Naive thymus-derived CD4-positive, alpha-beta T cell (primary cell): Measurements from ENCODE around the gene ARPC1A. TPM values are rescaled to one million over a fixed set of nuclear protein-coding genes. Genes with fewer than 3 reads are reported as not detected.
A peak's percentile ranks its signal among the peaks of the same experiment; 100 is the strongest.
"Not testable (repeated sequence)": the region's sequence is repeated elsewhere in the genome, so short reads cannot be mapped to it uniquely, and the experiment has no call there.

ENCODE experiments used
- ATAC-seq: fragments of 150-1000 bp; cut with Tn5 transposase; 2 replicates; pipeline ENCODE4 v1.10.0; 2021; ENCODE audit warnings: mild to moderate bottlenecking, moderate library complexity
- CTCF ChIA-PET: fragments of 350-600 bp; sonication (Branson Sonifier 250); formaldehyde crosslinking; loops from one replicate; lab custom pipeline; 2021; ENCODE audit warnings: antibody characterized with exemption; lab: Charles Lee
- POLR2A ChIA-PET: fragments of 350-600 bp; sonication (Branson Sonifier 250); formaldehyde crosslinking; loops from one replicate; lab custom pipeline; 2021; ENCODE audit warnings: antibody characterized with exemption, inconsistent platforms; lab: Charles Lee
- DNase-seq, 9 donors: peaks; one replicate each; pipeline versions ENCODE4 v3.0.0 to v3.0.0-alpha.2; 2020 to 2022; ENCODE audit warnings: mixed read lengths in 1 of 9
- H3K27ac ChIP-seq: one replicate; pipeline ENCODE4 v1.7.0; 2013; ENCODE audit warnings: mild to moderate bottlenecking, low read depth, low read length, moderate library complexity
- H3K27me3 ChIP-seq, 2 donors: one replicate each; pipeline ENCODE4 v1.7.0; 2013; ENCODE audit warnings: low read length in 2 of 2, mild to moderate bottlenecking in 2 of 2, moderate library complexity in 2 of 2; ENCODE audit not compliant: control insufficient read depth in 2 of 2, insufficient read depth in 2 of 2
- H3K36me3 ChIP-seq, 3 experiments: 1 replicate in 2 of 3; 2 replicates in 1 of 3; pipeline ENCODE4 v1.7.0; 2013; ENCODE audit warnings: low read length in 3 of 3, mild to moderate bottlenecking in 3 of 3, moderate library complexity in 1 of 3; ENCODE audit not compliant: insufficient read depth in 3 of 3, control insufficient read depth in 2 of 3
- H3K4me1 ChIP-seq, 2 donors: one replicate each; pipeline ENCODE4 v1.7.0; 2013; ENCODE audit warnings: low read length in 2 of 2, mild to moderate bottlenecking in 2 of 2, moderate library complexity in 1 of 2; ENCODE audit not compliant: control insufficient read depth in 2 of 2, insufficient read depth in 2 of 2
- H3K4me3 ChIP-seq: 2 replicates; pipeline ENCODE4 v1.7.0; 2013; ENCODE audit warnings: mild to moderate bottlenecking, low read length
- H3K9me3 ChIP-seq, 3 experiments: 1 replicate in 2 of 3; 2 replicates in 1 of 3; pipeline ENCODE4 v1.7.0; 2013; ENCODE audit warnings: low read length in 3 of 3; ENCODE audit not compliant: control insufficient read depth in 2 of 3
- H3K27ac Mint-ChIP-seq, 9 donors: one replicate each; pipeline ENCODE4 v1.8.0; 2020 to 2022; ENCODE audit warnings: mixed read lengths in 9 of 9, mild to moderate bottlenecking in 8 of 9, moderate library complexity in 5 of 9, inconsistent platforms in 2 of 9
- H3K27me3 Mint-ChIP-seq, 5 donors: one replicate each; pipeline ENCODE4 v1.8.0; 2021 to 2022; ENCODE audit warnings: mixed read lengths in 5 of 5, mild to moderate bottlenecking in 1 of 5
- H3K36me3 Mint-ChIP-seq, 5 donors: one replicate each; pipeline ENCODE4 v1.8.0; 2020 to 2022; ENCODE audit warnings: mixed read lengths in 5 of 5, mild to moderate bottlenecking in 3 of 5, inconsistent platforms in 1 of 5
- H3K4me1 Mint-ChIP-seq, 7 donors: one replicate each; pipeline ENCODE4 v1.8.0; 2020 to 2022; ENCODE audit warnings: mixed read lengths in 7 of 7, mild to moderate bottlenecking in 3 of 7, inconsistent platforms in 1 of 7
- H3K4me3 Mint-ChIP-seq, 10 donors: one replicate each; pipeline ENCODE4 v1.8.0; 2020 to 2022; ENCODE audit warnings: mild to moderate bottlenecking in 10 of 10, mixed read lengths in 10 of 10, moderate library complexity in 6 of 10, inconsistent platforms in 2 of 10
- H3K9me3 Mint-ChIP-seq, 11 donors: one replicate each; pipeline ENCODE4 v1.8.0; 2020 to 2022; ENCODE audit warnings: mixed read lengths in 11 of 11, mild to moderate bottlenecking in 4 of 11, inconsistent platforms in 1 of 11, moderate library complexity in 1 of 11
- intact Hi-C, 2 donors: fragments of 100-400 bp; cut with micrococcal nuclease; formaldehyde crosslinking; loops; one replicate each; pipeline ENCODE4 v1.15.1; 2023
- polyA plus RNA-seq, 2 donors: library from polyadenylated mRNA; unstranded; fragments of 300-500 nt; fragmentation: Illumina TruSeq; gene quantifications; one replicate each; pipeline ENCODE4 v1.2.3, GENCODE V29; 2021
- total RNA-seq, 6 experiments: library from RNA in 5 of 6; stranded (reverse) in 5 of 6; gene quantifications; 1 replicate in 5 of 6; 2 replicates in 1 of 6; pipeline ENCODE4 v1.2.3 and lab custom pipeline; 2021 to 2026

ARPC1A gene
- total and polyA plus RNA-seq, 7 experiments from 2014 or later: 28.1 to 101 (median 53.4) TPM

GRCh38 chr7:99385564-99385963, 59.9 kb downstream of the ARPC1A start:
- peaks cover 15 to 35% (median 30%) of the 10 kb centered on the region in 7 donors for H3K4me1 Mint-ChIP-seq
- ChIA-PET POLR2A (interaction anchor here (3.9 kb wide), 1 partner anchor 9 kb away, joined by 25 read pairs; no protein-coding TSS in a partner anchor), CTCF (interaction anchor here (1.0 to 1.1 kb wide), 2 partner anchors 19 to 21 kb away, joined by 3 to 4 read pairs; no protein-coding TSS in a partner anchor)
- ATAC-seq: no peak
- peaks cover 0 to 20% (median 4%) of the 10 kb centered on the region in 5 donors for H3K36me3 Mint-ChIP-seq
- intact Hi-C loops: no loop called here
- Histone ChIP-seq H3K36me3 (peaks cover 14 to 53% (median 27%) of the 10 kb centered on the region in 3 experiments), H3K27ac (peak overlapping the region; percentile 64), H3K27me3 (no peaks in the 10 kb centered on the region), H3K9me3 (no peaks in the 10 kb centered on the region), H3K4me1 (peaks cover 14 to 21% of the 10 kb centered on the region in 2 donors), H3K4me3 (no peak overlapping the region)
- DNase-seq: no peak
- H3K9me3 Mint-ChIP-seq: no peaks in the 10 kb centered on the region
- no peaks in the 10 kb centered on the region for H3K27me3 Mint-ChIP-seq
- no peak overlapping the region for H3K4me3 Mint-ChIP-seq
- H3K27ac Mint-ChIP-seq: peak overlapping the region in 4 of 9 donors; percentile 8 to 71 (median 36)

- Mint-ChIP-seq H3K9me3 (no peaks in the 10 kb centered on the region), H3K36me3 (peaks cover 0 to 22% (median 4%) of the 10 kb centered on the region in 5 donors), H3K4me1 (peaks cover 5 to 25% (median 20%) of the 10 kb centered on the region in 7 donors), H3K27ac (peak overlapping the region in 8 of 9 donors; percentile 42 to 92 (median 76)), H3K27me3 (no peaks in the 10 kb centered on the region), H3K4me3 (peak overlapping the region in 1 of 10 donors; percentile 29)
- peaks cover 23 to 64% (median 36%) of the 10 kb centered on the region in 3 experiments for H3K36me3 ChIP-seq
- H3K9me3 ChIP-seq: no peaks in the 10 kb centered on the region
- H3K4me1 ChIP-seq: peaks cover 4 to 11% of the 10 kb centered on the region in 2 donors
- intact Hi-C loops: loop anchor here (1.0 kb wide), 1 partner anchor 21 kb away; no protein-coding TSS in a partner anchor
- ATAC-seq: peak; percentile 83
- no peak overlapping the region for H3K4me3 ChIP-seq
- H3K27ac ChIP-seq: peak overlapping the region; percentile 22
- ChIA-PET CTCF (interaction anchor here (0.6 to 1.9 kb wide), 4 partner anchors 18 to 37 kb away, joined by 3 to 21 read pairs (median 4); no protein-coding TSS in a partner anchor), POLR2A (interaction anchor here (3.9 kb wide), 1 partner anchor 10 kb away, joined by 25 read pairs; no protein-coding TSS in a partner anchor)
- DNase-seq: peak in 6 of 9 donors; percentile 30 to 59 (median 51)
- H3K27me3 ChIP-seq: no peaks in the 10 kb centered on the region
Measured at GRCh38 chr7:99386584-99387238, 61.0 kb downstream of the ARPC1A start.

- not testable (repeated sequence) for H3K4me1 ChIP-seq, H3K27ac ChIP-seq, H3K4me3 ChIP-seq, H3K27me3 ChIP-seq, H3K4me3 Mint-ChIP-seq, DNase-seq, H3K27me3 Mint-ChIP-seq, H3K9me3 Mint-ChIP-seq, H3K9me3 ChIP-seq, ATAC-seq
- ChIA-PET CTCF (interaction anchor here (0.8 to 1.9 kb wide), 3 partner anchors 22 to 37 kb away, joined by 3 to 21 read pairs (median 3); no protein-coding TSS in a partner anchor), POLR2A (interaction anchor here (3.9 kb wide), 1 partner anchor 11 kb away, joined by 25 read pairs; no protein-coding TSS in a partner anchor)
- peaks cover 0 to 22% (median 4%) of the 10 kb centered on the region in 5 donors for H3K36me3 Mint-ChIP-seq
- H3K36me3 ChIP-seq: peaks cover 28 to 69% (median 37%) of the 10 kb centered on the region in 3 experiments
- intact Hi-C loops: loop anchor here (1.0 kb wide), 1 partner anchor 22 kb away; no protein-coding TSS in a partner anchor
- H3K4me1 Mint-ChIP-seq: peaks cover 5 to 29% (median 20%) of the 10 kb centered on the region in 7 donors
- H3K27ac Mint-ChIP-seq: peak overlapping the region in 6 of 9 donors; percentile 42 to 84 (median 71)
Measured at GRCh38 chr7:99387239-99387635, 61.5 kb downstream of the ARPC1A start.

GRCh38 chr7:99387912-99388311, 62.2 kb downstream of the ARPC1A start:
- POLR2A ChIA-PET: interaction anchor here (3.9 kb wide), 1 partner anchor 11 kb away, joined by 25 read pairs; no protein-coding TSS in a partner anchor
- peak overlapping the region in 3 of 9 donors; percentile 12 to 78 (median 46) for H3K27ac Mint-ChIP-seq

GRCh38 chr7:99389772-99390171, 64.1 kb downstream of the ARPC1A start:
- H3K4me3 ChIP-seq: no peak overlapping the region
- no peaks in the 10 kb centered on the region for H3K9me3 ChIP-seq
- Mint-ChIP-seq H3K27me3 (no peaks in the 10 kb centered on the region), H3K9me3 (no peaks in the 10 kb centered on the region), H3K4me3 (no peak overlapping the region), H3K4me1 (peaks cover 9 to 30% (median 18%) of the 10 kb centered on the region in 7 donors), H3K27ac (no peak overlapping the region), H3K36me3 (peaks cover 0 to 23% (median 4%) of the 10 kb centered on the region in 5 donors)
- H3K36me3 ChIP-seq: peaks cover 29 to 83% (median 47%) of the 10 kb centered on the region in 3 experiments
- no peaks in the 10 kb centered on the region for H3K27me3 ChIP-seq
- ATAC-seq: no peak
- ChIA-PET CTCF (interaction anchor here (1.2 kb wide), 1 partner anchor 24 kb away, joined by 4 read pairs; no protein-coding TSS in a partner anchor), POLR2A (interaction anchor here (0.6 to 2.3 kb wide), 5 partner anchors 10 to 1828 kb away, joined by 3 to 6 read pairs (median 3); partner anchors contain the start of genes BUD31 and PDAP1)
- no peak for DNase-seq
- H3K27ac ChIP-seq: no peak overlapping the region
- peaks cover 4 to 9% of the 10 kb centered on the region in 2 donors for H3K4me1 ChIP-seq
- intact Hi-C loops: no loop called here

More at GRCh38 chr7:99387912-99388311, 62.2 kb downstream of the ARPC1A start:
- intact Hi-C loops: loop anchor here (1.0 kb wide), 1 partner anchor 23 kb away; no protein-coding TSS in a partner anchor
- Mint-ChIP-seq H3K27me3 (no peaks in the 10 kb centered on the region), H3K4me1 (peaks cover 5 to 30% (median 20%) of the 10 kb centered on the region in 7 donors), H3K9me3 (no peaks in the 10 kb centered on the region), H3K4me3 (no peak overlapping the region), H3K36me3 (peaks cover 0 to 22% (median 4%) of the 10 kb centered on the region in 5 donors)
- Histone ChIP-seq H3K4me1 (peaks cover 0 to 4% of the 10 kb centered on the region in 2 donors), H3K27ac (no peak overlapping the region), H3K4me3 (no peak overlapping the region), H3K9me3 (no peaks in the 10 kb centered on the region), H3K27me3 (no peaks in the 10 kb centered on the region), H3K36me3 (peaks cover 29 to 75% (median 38%) of the 10 kb centered on the region in 3 experiments)
- no peak for DNase-seq
- ATAC-seq: no peak
- CTCF ChIA-PET: interaction anchor here (1.9 kb wide), 1 partner anchor 23 kb away, joined by 21 read pairs; no protein-coding TSS in a partner anchor
